ENCODE data around the gene GPRASP2.

GPRASP2 gene

GRCh38 chrX:102728646-102729045, 16.4 kb downstream of the GPRASP2 start:
- Histone ChIP-seq H3K27ac (replicated peaks) (no peak overlapping the region), H3K27me3 (ENCODE audit: insufficient read depth, poor library complexity, severe bottlenecking) (no peaks in the 10 kb centered on the region), H3K4me3 (replicated peaks; ENCODE audit: insufficient read depth, low read length) (no peak overlapping the region)
- DNase-seq (ENCODE audit: low read depth in 1 of 2, low spot score in 1 of 2) = no peak
- TF ChIP-seq REST (IDR thresholded peaks at IDR 0.05; ENCODE audit: insufficient replicate concordance, low read depth) (no peak), SPI1 (IDR thresholded peaks at IDR 0.05; ENCODE audit: borderline replicate concordance, low read depth) (no peak), POLR2AphosphoS5 (IDR thresholded peaks at IDR 0.05; ENCODE audit: low read depth) (no peak), CTCF (IDR thresholded peaks at IDR 0.05; ENCODE audit: insufficient read depth, low read length) (no peak), GABPA (IDR thresholded peaks at IDR 0.05; ENCODE audit: low read depth) (no peak)

- TF ChIP-seq SPI1 (IDR thresholded peaks at IDR 0.05; ENCODE audit: borderline replicate concordance, low read depth) (no peak), CTCF (IDR thresholded peaks at IDR 0.05; ENCODE audit: insufficient read depth, low read length) (no peak), REST (IDR thresholded peaks at IDR 0.05; ENCODE audit: insufficient replicate concordance, low read depth) (no peak), GABPA (IDR thresholded peaks at IDR 0.05; ENCODE audit: low read depth) (no peak), POLR2AphosphoS5 (IDR thresholded peaks at IDR 0.05; ENCODE audit: low read depth) (no peak)
- Histone ChIP-seq H3K27me3 (ENCODE audit: insufficient read depth, poor library complexity, severe bottlenecking) (no peaks in the 10 kb centered on the region), H3K4me3 (replicated peaks; ENCODE audit: insufficient read depth, low read length) (no peak overlapping the region), H3K27ac (replicated peaks) (no peak overlapping the region)
- DNase-seq (ENCODE audit: low read depth in 1 of 2, low spot score in 1 of 2) = no peak
Measured at GRCh38 chrX:102739657-102740056, 27.4 kb downstream of the GPRASP2 start.

GRCh38 chrX:102744307-102744706, 32.1 kb downstream of the GPRASP2 start:
- Histone ChIP-seq H3K4me3 (replicated peaks; ENCODE audit: insufficient read depth, low read length) (no peak overlapping the region), H3K27ac (replicated peaks) (no peak overlapping the region), H3K27me3 (ENCODE audit: insufficient read depth, poor library complexity, severe bottlenecking) (no peaks in the 10 kb centered on the region)
- no peak for TF ChIP-seq GABPA (IDR thresholded peaks at IDR 0.05; ENCODE audit: low read depth)
- DNase-seq (ENCODE audit: low read depth in 1 of 2, low spot score in 1 of 2) = no peak

DNA sequence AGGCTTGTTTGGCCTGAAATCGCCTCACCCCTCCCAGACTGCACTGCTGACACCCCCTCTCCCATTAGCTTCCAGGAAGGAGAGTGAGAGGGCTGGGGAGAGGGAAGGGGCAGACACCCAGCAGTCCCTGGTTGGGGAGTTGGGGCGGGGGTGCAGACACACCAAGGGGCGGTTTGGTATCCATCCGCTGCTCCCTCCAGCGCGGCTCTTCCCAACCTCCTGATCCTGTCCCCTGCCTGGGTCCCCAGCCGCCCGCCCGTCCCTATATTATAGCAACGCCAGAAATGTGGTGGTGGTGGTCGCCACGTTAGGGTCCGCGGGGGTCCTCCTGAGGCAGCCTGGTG, 33.2 kb downstream of the GPRASP2 start:
- no peak for DNase-seq (ENCODE audit: low read depth in 1 of 2, low spot score in 1 of 2)
- peaks cover 2% of the 10 kb centered on the region for H3K27me3 ChIP-seq (ENCODE audit: insufficient read depth, poor library complexity, severe bottlenecking)
- no peak overlapping the region for H3K4me3 ChIP-seq (replicated peaks; ENCODE audit: insufficient read depth, low read length)
- H3K27ac ChIP-seq (replicated peaks) = no peak overlapping the region
- no peak for TF ChIP-seq CTCF (IDR thresholded peaks at IDR 0.05; ENCODE audit: insufficient read depth, low read length)
- TF ChIP-seq SPI1 (IDR thresholded peaks at IDR 0.05; ENCODE audit: borderline replicate concordance, low read depth) = no peak
- TF ChIP-seq GABPA (IDR thresholded peaks at IDR 0.05; ENCODE audit: low read depth) = no peak
- TF ChIP-seq POLR2AphosphoS5 (IDR thresholded peaks at IDR 0.05; ENCODE audit: low read depth) = no peak

Measured in HL-60 (cell line).